ENCODE results near the gene TTC33.

DNA sequence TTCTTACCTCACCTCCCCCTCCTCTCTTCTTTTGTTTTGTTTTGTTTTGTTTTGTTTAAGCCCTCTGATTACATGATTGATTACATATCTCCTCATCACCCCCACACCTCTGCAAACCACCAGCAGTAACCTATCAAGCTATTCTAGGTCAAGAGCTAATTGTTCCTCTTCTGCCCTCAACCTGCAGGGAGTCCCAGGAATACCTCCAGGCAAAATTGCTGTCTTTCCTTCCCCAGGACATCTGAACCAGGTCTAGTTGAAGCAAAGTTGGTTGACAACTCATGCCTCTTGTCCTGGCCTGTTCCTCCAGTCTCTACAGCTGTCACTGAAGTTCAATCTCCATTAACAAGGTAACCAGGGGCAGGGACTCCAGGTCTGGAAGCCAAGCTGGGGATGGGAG lies 156.1 kb downstream of the TTC33 start:
- TF ChIP-seq CTCF (conservative IDR thresholded peaks at IDR 0.05): no peak
- TF ChIP-seq ZFX (IDR thresholded peaks at IDR 0.05): no peak

Data from C4-2B (cell line).